ENCODE data around the gene CARD10.
"Not testable (repeated sequence)": the region's sequence is repeated elsewhere in the genome, so short reads cannot be mapped to it uniquely, and the experiment has no call there.

CARD10 gene

GRCh38 chr22:37472418-37473006 is 46.7 kb downstream of the CARD10 start:
- peak; percentile 21 to 40 (median 24) for TF ChIP-seq CTCF (IDR thresholded peaks at IDR 0.05; ENCODE audit: unreplicated experiment in 3 of 3)
- Mint-ChIP-seq H3K27me3 (ENCODE audit: low read depth) (peaks cover 31% of the 10 kb centered on the region), H3K4me1 (no peaks in the 10 kb centered on the region), H3K4me3 (no peak overlapping the region), H3K9me3 (no peaks in the 10 kb centered on the region), H3K27ac (no peak overlapping the region), H3K36me3 (ENCODE audit: low read depth) (no peaks in the 10 kb centered on the region)

GRCh38 chr22:37471727-37472417 is 47.3 kb downstream of the CARD10 start:
- Mint-ChIP-seq H3K4me1 (no peaks in the 10 kb centered on the region), H3K36me3 (ENCODE audit: low read depth) (no peaks in the 10 kb centered on the region), H3K27me3 (ENCODE audit: low read depth) (peaks cover 34% of the 10 kb centered on the region), H3K27ac (no peak overlapping the region), H3K9me3 (no peaks in the 10 kb centered on the region), H3K4me3 (no peak overlapping the region)
- no peak for TF ChIP-seq CTCF (IDR thresholded peaks at IDR 0.05; ENCODE audit: unreplicated experiment in 3 of 3)

- Mint-ChIP-seq H3K27ac (no peak overlapping the region), H3K9me3 (no peaks in the 10 kb centered on the region), H3K36me3 (ENCODE audit: low read depth) (no peaks in the 10 kb centered on the region), H3K4me3 (no peak overlapping the region), H3K4me1 (no peaks in the 10 kb centered on the region), H3K27me3 (ENCODE audit: low read depth) (peaks cover 37% of the 10 kb centered on the region)
- TF ChIP-seq CTCF (IDR thresholded peaks at IDR 0.05; ENCODE audit: unreplicated experiment in 3 of 3) = no peak
Measured at GRCh38 chr22:37470087-37470445, 49.1 kb downstream of the CARD10 start.

GRCh38 chr22:37469416-37470086 is 49.7 kb downstream of the CARD10 start:
- H3K27ac Mint-ChIP-seq = no peak overlapping the region
- TF ChIP-seq CTCF (IDR thresholded peaks at IDR 0.05; ENCODE audit: unreplicated experiment in 3 of 3) = no peak
- H3K27me3 Mint-ChIP-seq (ENCODE audit: low read depth) = peaks cover 37% of the 10 kb centered on the region
- H3K4me3 Mint-ChIP-seq = no peak overlapping the region
- no peaks in the 10 kb centered on the region for H3K36me3 Mint-ChIP-seq (ENCODE audit: low read depth)
- peaks cover 2% of the 10 kb centered on the region for H3K4me1 Mint-ChIP-seq
- H3K9me3 Mint-ChIP-seq = no peaks in the 10 kb centered on the region

GRCh38 chr22:37468201-37468695 is 51.0 kb downstream of the CARD10 start:
- peaks cover 32% of the 10 kb centered on the region for H3K27me3 Mint-ChIP-seq (ENCODE audit: low read depth)
- not testable (repeated sequence) for H3K4me1 Mint-ChIP-seq; H3K36me3 Mint-ChIP-seq (ENCODE audit: low read depth); H3K27ac Mint-ChIP-seq; H3K9me3 Mint-ChIP-seq; H3K4me3 Mint-ChIP-seq

- no peak overlapping the region for H3K27ac Mint-ChIP-seq
- no peak overlapping the region for H3K4me3 Mint-ChIP-seq
- peaks cover 7% of the 10 kb centered on the region for H3K4me1 Mint-ChIP-seq
- H3K36me3 Mint-ChIP-seq (ENCODE audit: low read depth) = no peaks in the 10 kb centered on the region
- peaks cover 40% of the 10 kb centered on the region for H3K27me3 Mint-ChIP-seq (ENCODE audit: low read depth)
- TF ChIP-seq CTCF (IDR thresholded peaks at IDR 0.05; ENCODE audit: unreplicated experiment in 3 of 3) = no peak
- H3K9me3 Mint-ChIP-seq = no peaks in the 10 kb centered on the region
Measured at GRCh38 chr22:37467391-37467955, 51.7 kb downstream of the CARD10 start.
